NCI-H69 (cell line): ENCODE data around the gene KCNT1.
"Not testable (repeated sequence)": the region's sequence is repeated elsewhere in the genome, so short reads cannot be mapped to it uniquely, and the experiment has no call there.

Experiments
- DNase-seq: peaks from one replicate; lab custom pipeline; 2025; lab: John Stamatoyannopoulos, UW

Gene KCNT1

GRCh38 chr9:135701959-135702721 is at the start of gene KCNT1:
KCNT1 (plus strand) TSS chr9:135702185; CDS start chr9:135702259, 74 bp downstream.
- peak; percentile 78 for DNase-seq

- DNase-seq = no peak
Measured at GRCh38 chr9:135655317-135655716, 46.7 kb upstream of the KCNT1 start.

- DNase-seq = no peak
Measured at GRCh38 chr9:135657416-135657815, 44.6 kb upstream of the KCNT1 start.

GRCh38 chr9:135659252-135659651 is 42.7 kb upstream of the KCNT1 start:
- DNase-seq = no peak

- DNase-seq = no peak
Measured at GRCh38 chr9:135660407-135660806, 41.6 kb upstream of the KCNT1 start.

- DNase-seq = no peak
Measured at GRCh38 chr9:135661816-135662560, 40.0 kb upstream of the KCNT1 start.

DNA sequence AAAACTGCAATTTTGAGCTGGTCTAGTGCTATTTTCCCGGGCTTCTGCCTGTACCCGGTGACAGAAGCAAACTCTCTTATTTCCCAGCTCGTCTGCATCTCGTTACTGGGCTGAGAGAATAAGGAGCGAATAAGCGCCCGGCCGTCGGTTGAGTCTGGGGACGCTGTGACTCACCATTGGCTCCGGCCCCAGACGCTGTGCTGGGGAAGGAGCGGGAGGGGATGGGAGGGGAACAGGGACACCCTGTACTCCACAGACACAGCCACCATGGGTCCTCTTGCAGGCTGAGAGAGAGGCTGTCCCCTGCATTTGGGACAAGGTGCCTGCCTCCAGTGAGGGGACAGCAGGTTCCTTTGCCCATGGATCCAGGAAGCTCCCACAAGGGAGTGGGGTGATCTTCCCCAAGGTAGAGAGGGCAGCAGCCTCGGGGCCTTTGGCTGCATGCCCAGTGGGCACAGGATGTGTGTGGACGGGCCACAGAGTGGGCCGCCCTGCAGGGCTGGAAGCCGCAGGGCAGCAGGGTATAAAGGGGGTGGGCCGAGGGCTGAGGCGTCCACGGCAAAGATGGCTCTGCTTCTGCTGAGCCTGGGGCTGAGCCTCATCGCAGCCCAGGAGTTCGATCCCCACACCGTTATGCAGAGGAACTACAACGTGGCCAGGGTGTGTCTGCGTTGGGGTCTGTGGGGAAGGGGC is 39.1 kb upstream of the KCNT1 start, which contains the start of gene LCN9:
LCN9 (plus strand) TSS at position 552 of the 693 bp plus-strand sequence; CDS start at position 565, 13 bp downstream.
- DNase-seq = no peak

GRCh38 chr9:135663451-135663770 is 38.6 kb upstream of the KCNT1 start:
- DNase-seq = no peak

DNA sequence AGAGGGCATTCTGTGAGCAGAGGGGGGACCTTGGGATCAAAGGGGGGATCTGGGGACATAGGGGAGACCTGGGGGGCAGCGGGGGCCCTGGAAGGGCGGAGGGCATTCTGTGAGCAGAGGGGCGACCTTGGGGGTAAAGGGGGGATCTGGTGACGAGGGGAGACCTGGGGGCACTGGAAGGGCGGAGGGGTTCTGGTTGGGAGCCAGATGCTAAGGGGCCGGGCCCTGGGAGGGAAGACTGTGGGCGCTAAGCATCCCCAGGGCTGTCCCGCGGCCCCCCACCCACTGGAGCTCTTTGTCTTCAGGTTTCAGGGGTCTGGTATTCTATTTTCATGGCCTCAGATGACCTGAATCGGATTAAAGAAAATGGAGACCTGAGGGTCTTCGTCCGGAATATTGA is 38.1 kb upstream of the KCNT1 start:
- no peak for DNase-seq

GRCh38 chr9:135664266-135664665 is 37.7 kb upstream of the KCNT1 start:
- DNase-seq = no peak

DNA sequence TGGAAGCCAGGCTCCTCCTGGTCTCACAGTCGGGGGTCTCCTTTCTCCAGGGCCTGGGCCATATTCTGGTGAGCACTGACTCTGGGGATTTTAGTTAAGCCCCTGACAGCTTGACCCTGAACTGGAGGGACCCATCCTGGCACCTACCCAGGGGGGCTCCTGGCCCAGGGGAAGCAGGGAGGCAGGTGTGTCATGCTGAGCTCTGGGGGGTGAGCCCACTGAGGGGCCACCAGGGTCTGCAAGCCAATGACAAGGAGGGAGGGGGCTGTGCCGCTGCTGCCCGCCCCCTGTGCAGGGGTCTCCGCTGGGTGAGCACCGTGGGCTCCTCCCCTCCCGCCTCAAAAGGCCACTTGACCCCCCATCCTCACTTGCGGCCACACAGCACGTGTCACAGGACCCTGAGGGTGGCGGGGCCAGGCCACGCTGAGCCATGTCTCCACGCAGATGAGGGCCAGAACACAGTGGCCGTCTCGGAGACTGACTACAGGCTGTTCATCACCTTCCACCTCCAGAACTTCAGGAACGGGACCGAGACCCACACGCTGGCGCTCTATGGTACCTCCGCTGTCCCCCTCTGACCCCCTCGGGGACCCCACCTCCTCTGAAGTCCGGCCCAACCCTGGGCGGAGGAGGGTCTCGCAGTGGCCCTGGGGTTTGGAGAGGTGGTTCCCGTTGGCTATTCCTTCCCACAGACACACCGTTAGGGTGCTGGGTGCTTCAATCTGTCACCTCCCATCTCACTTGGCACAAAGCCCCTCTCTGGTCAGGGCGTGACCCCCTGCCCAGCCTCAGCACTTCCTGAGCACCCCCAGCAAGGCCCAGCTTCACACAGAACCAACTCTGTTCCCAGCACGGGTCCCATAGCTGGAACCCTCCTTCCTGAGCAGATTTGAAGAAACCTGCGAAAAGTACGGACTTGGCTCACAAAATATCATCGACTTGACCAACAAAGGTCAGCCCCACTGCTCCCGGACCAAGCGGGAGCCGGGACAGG is 36.9 kb upstream of the KCNT1 start:
- DNase-seq = no peak

GRCh38 chr9:135665795-135666189 is 36.2 kb upstream of the KCNT1 start:
- DNase-seq = no peak

DNA sequence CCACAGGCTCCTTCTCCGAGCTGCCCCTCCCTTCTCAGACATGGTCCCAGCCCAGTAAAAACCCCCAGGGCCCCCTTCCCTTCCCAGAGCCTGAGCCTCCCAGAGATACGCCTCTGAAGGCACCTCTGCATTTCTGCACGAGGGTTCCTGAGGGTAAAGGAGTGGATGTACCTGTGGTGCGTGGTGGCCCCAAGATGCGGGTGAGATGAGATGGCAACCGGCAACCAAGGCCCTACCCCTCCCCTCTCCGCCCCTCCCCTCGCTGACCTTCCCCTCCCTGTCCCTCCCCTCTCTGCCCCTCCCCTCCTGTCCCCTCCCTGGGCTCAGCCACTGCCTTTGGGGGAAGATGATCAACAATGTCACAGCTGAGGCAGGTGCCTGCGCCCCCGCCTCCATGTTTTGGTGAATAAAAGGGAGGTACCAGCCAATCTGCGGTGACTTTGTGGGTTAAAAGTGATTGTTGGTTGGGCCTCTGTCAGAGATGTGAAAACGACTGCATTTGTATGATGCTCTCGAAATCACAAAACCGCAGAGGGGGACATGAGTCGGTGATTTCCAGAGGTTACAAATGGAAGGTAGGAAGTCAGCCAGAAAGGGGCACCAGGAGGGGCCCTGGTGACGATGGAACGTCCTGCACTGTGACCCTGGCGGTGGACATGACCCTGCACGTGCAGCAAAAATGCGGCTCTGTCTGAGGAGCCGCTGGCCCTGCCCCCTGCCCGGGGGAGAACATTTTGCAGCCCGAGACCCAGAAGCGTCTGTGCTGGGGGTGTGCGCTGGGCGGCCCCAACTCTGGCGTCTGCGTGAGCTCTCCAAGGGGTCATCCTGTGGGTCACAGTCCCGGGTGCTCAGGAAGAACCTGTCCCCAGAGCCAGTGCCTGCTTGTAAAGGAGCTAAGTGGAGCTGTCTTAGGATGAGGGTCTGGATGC is 35.2 kb upstream of the KCNT1 start:
- no peak for DNase-seq

DNA sequence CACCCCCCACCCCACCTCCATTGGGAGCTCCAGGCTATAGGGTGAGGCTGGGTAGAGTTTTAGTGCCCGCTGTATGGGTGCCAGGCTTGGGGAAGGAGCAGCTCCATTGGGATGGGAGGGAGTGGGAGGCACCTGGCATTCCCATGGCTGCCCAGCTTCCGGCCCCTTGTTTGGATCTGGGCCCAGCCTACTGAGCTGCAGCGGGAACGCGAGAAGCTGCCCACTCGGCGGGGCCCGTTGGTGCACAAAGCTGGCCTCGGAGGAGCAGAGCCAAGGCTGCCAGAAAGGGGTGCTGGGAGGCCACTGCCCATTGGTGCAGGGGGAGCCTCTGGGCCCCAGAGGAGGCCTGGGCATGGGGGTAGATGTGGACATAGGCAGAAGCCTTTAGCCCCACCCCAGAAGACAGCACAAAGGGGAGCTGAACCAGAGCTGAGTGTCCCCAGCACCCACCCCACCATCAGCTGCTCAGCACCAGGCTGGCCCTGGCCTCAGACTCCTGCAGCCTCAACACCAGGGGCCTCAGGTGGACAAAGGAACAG is 34.5 kb upstream of the KCNT1 start:
- DNase-seq = no peak

DNA sequence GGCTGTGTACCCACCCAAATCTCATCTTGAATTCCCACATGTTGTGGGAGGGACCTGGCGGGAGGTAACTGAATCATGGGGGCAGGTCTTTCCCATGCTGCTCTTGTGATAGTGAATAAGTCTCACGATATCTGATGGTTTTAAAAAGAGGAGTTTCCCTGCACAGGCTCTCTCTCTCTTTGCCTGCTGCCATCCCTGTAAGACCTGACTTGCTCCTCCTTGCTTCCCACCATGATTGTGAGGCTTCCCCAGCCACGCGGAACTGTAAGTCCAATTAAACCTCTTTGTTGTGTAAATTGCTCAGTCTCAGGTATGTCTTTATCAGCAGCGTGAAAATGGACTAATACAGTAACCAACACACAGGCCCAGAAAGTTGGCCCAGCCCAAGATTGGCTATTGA is 33.0 kb upstream of the KCNT1 start:
- not testable (repeated sequence) for DNase-seq

DNA sequence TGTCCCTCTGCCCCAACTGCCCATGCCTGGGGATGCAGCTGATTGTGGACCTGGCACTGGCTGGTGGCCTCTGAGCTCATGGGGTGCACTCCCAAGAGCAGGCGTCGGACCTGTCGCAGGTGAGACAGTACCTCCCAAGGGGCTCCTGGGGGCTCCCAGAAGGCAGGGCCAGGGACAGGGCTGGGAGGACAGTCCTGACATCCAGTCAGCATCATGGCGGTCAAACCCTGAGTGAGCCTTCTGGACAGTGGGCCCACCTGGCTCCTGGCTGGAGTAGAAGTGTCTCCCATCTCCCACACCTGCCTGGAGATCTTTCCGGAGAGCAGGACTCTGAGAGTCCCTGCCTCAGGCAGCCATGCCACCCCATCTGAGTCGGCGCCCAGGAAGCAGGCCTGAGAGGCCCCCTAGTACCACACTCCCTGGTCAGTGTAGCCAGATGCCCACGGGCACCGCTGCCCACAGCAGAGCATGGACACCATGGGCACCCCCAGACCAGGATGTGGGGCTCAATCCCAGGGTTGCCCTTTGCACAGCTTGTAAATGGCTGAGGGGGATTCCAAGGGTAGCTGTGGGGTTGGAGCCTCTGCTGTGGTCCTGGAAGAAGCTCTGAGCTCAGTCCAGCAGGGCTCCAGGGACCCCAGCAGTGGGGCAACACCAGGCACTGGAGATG is 32.2 kb upstream of the KCNT1 start:
- DNase-seq = no peak

GRCh38 chr9:135670721-135671590 is 31.0 kb upstream of the KCNT1 start:
- no peak for DNase-seq

DNA sequence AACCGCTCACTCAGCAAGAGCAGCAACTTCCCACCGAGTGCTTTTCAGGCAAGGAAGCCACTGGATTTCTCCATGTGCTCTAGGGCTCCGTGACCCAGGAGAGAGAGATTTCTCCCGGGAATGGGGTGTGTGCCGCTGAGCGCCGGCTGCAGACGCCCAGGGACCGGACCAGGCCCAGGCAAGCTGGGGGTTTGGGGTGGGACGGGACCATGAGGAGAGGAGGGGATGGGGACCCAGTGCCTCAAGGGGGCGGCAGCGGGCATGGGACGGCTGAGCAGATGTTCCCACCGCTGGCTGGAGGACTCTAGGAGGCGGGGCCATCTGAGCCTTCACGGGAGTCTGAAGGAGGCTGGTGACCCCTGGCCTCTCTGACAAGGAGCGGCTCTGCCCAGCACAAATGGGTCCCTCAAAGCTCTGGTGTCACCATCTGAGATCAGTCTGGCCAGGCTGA is 30.4 kb upstream of the KCNT1 start:
- no peak for DNase-seq

GRCh38 chr9:135672786-135673185 is 29.2 kb upstream of the KCNT1 start:
- DNase-seq = not testable (repeated sequence)
